ENCODE data around the gene PACRGL.

Gene PACRGL
- 9.4 to 15.7 reads per million in 2 donors for total RNA-seq

GRCh38 chr4:20700007-20700761 lies at the start of gene PACRGL:
Gene PACRGL, plus strand, starts transcription at chr4:20700458. Its CDS starts 4,024 bp downstream, at chr4:20704482.
- DNase-seq = peak; percentile 88

- no peak for DNase-seq
Measured at GRCh38 chr4:20652226-20652885, 47.9 kb upstream of the PACRGL start.

- no peak for DNase-seq
Measured at GRCh38 chr4:20658456-20658855, 41.8 kb upstream of the PACRGL start.

GRCh38 chr4:20662851-20663250 lies 37.4 kb upstream of the PACRGL start:
- DNase-seq = no peak

- DNase-seq = no peak
Measured at GRCh38 chr4:20666012-20666860, 34.0 kb upstream of the PACRGL start.

GRCh38 chr4:20672262-20672661 lies 28.0 kb upstream of the PACRGL start:
- DNase-seq = no peak

- no peak for DNase-seq
Measured at GRCh38 chr4:20675786-20676185, 24.5 kb upstream of the PACRGL start.

- no peak for DNase-seq
Measured at GRCh38 chr4:20676501-20677197, 23.6 kb upstream of the PACRGL start.

GRCh38 chr4:20678400-20678799 lies 21.9 kb upstream of the PACRGL start:
- no peak for DNase-seq

GRCh38 chr4:20679951-20680350 lies 20.3 kb upstream of the PACRGL start:
- no peak for DNase-seq

GRCh38 chr4:20680736-20681135 lies 19.5 kb upstream of the PACRGL start:
- no peak for DNase-seq

GRCh38 chr4:20681271-20681670 lies 19.0 kb upstream of the PACRGL start:
- no peak for DNase-seq

GRCh38 chr4:20682853-20683252 lies 17.4 kb upstream of the PACRGL start:
- DNase-seq = no peak

GRCh38 chr4:20683766-20684165 lies 16.5 kb upstream of the PACRGL start:
- DNase-seq = no peak

- DNase-seq = no peak
Measured at GRCh38 chr4:20684852-20685763, 15.2 kb upstream of the PACRGL start.

GRCh38 chr4:20687864-20688263 lies 12.4 kb upstream of the PACRGL start:
- no peak for DNase-seq

- no peak for DNase-seq
Measured at GRCh38 chr4:20696815-20697214, 3.4 kb upstream of the PACRGL start.

GRCh38 chr4:20698382-20698781 lies 1.9 kb upstream of the PACRGL start:
- no peak for DNase-seq

GRCh38 chr4:20698820-20699219 lies 1.4 kb upstream of the PACRGL start:
- DNase-seq = no peak

- no peak for DNase-seq
Measured at GRCh38 chr4:20711335-20711734, 11.1 kb downstream of the PACRGL start.

GRCh38 chr4:20723019-20723418 lies 22.8 kb downstream of the PACRGL start:
- DNase-seq = no peak

- DNase-seq = no peak
Measured at GRCh38 chr4:20723463-20723862, 23.2 kb downstream of the PACRGL start.
